NCI-H128 (cell line): ENCODE measurements around the gene PTMS.
A peak's percentile ranks its signal among the peaks of the same experiment; 100 is the strongest.
"Not testable (repeated sequence)": the region's sequence is repeated elsewhere in the genome, so short reads cannot be mapped to it uniquely, and the experiment has no call there.

Source experiments
- DNase-seq: peaks from one replicate; lab custom pipeline; 2025; ENCODE audit not compliant: unreplicated experiment; lab: John Stamatoyannopoulos, UW

PTMS gene, protein sequence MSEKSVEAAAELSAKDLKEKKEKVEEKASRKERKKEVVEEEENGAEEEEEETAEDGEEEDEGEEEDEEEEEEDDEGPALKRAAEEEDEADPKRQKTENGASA

DNA sequence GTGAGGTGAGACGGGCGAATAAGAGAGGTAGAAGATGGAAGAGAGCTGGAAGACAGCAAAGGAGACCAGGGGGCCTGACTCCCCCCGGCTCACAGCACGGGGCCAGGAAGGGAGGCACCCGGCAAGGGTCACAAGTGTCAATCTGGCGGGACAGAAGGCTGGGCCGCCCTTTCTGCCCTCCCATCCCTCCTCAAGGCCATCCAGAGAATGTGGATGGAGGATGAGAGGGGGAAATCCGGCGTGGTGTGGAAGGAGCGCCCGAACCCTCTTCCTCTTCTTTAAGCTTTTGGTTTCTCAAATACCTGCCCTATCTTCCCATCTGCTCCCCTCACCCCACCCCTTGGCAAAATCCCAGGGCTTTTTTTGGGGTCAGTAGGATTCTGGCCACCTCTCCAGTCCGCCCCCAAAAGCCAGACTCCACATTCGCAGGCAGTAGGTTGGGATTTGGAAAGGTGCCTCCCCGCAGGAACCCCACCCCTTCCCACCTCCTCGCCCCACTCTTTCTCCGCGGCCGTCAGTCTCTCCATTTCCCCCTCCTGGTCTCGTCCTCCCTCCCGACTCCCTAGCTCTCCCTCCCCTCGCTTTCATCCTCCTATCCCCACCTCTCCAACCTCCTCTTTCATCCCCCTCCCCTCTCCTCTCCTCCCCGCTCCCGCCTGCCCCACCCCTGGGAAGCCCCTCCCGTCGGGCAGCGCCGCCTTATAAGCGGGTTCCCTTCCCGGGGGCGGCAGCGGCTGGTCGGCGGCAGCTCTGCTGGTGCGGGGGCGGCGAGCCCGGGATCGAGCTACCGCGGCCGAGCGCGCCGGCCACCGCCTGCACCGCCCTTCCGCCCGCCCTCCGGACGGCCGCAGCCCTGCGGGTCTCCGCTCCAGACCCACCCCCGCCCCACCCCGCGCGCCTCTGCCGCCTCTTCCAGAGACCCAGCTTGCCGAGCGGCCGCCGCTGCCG, at the start of gene PTMS:
TSS of gene PTMS (plus strand) at position 730 of the 948 bp plus-strand sequence. CDS start 343 bp downstream, outside the sequence.
- DNase-seq: peak; percentile 89

DNA sequence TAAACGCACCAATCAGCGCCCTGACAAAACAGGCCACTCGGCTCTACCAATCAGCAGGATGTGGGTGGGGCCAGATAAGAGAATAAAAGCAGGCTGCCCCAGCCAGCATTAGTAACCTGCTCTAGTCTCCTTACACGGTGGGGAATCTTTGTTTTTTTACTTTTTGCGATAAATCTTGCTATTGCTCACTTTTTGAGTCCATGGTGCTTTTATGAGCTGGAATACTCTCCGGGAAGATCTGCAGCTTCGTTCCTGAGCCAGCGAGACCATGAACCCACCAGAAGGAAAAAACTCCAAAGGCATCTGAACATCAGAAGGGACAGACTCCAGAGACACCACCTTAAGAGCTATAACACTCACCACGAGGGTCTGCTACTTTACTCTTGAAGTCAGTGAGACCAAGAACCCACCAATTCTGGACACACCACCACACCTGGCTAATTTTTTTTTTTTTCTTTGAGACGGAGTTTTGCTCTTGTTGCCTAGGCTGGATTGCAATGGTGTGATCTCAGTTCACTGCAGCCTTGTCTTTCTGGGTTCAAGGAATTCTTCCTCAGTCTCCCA, 49.2 kb upstream of the PTMS start:
- no peak for DNase-seq

DNA sequence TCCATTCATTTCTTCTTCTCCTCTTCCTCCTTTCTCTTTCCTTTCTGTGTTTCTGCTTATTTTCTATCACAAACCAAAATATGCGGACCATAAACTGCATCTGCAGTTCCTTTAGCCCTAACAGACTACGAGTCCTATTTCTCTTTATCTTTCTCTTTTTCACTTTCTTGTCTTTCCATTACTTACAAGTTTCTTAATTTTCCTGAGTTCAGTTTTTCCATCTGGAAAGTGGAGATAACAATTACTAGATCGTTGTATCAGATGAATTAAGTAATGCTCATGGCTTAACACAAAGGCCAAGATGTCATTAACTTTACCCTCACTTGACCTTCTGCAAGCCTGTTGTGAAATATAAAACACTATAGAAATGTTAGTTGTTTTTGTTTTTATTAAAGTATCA, 43.3 kb upstream of the PTMS start:
- DNase-seq: no peak

DNA sequence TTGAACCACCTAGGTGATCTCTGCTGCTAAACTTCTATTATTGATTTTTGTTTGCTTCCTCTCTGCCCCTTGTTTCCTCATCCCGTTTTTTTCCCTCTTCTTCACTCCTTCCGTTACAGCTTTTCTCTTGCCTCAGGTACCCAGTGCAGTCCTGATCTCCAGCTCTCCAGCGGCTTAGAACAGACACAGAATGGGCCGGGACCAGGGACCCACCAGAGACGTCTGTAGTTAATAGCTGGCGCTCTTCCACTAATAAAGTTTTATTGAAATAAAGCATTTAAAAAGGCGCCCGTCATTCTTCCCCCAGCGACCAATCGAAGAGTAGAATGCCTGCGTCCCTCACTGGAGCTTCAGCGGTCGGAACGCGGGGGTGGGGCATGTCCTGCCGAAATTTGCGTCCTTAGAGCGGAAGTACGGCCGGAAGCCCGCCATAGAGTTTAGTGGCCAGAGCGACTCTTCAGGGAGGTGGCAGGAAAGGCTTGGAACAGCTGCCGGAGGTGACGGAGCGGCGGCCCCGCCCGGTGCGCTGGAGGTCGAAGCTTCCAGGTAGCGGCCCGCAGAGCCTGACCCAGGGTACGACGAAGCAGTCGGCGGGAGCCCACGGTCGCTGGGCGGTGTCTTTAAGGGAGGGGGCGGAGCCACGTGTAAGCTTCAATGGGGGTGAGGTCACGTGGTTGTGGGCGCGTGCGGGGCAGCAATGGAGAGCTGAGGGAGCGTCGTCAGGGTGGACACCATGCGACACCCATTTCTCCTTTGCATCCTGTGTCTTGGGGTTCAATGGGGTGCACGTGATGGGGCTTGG, 42.4 kb upstream of the PTMS start, which contains the start of gene COPS7A:
TSS of gene COPS7A (plus strand) at position 440 of the 802 bp plus-strand sequence. CDS start 611 bp downstream, outside the sequence.
- peak; percentile 100 for DNase-seq

DNA sequence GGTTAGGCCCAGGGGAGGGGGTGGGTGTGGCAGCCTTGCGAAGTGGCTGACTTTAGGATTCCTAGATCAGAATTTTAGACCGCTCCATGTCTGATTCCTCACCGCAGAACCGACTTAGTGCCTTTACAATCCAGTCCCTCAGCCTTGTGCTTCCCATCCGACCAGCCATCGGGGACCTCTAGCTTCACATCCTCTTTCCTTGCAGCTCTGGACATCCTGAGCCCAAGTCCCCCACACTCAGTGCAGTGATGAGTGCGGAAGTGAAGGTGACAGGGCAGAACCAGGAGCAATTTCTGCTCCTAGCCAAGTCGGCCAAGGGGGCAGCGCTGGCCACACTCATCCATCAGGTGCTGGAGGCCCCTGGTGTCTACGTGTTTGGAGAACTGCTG, 41.8 kb upstream of the PTMS start:
- no peak for DNase-seq

DNA sequence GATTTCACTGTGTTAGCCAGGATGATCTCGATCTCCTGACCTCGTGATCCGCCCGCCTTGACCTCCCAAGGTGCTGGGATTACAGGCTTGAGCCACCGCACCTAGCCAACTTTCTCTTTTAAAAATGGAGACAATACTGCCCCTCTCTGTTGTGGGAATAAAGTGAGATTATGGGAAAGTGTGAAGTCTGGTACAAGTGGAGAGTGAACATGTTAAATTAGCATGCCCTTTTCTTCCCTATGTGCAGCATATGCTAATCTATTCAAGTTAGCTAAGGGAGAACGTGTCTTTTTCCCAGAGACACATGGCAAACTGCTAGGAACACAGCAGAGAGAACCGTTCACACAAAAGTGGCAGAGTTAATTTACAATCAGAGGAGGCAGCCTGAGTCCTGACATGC, 40.8 kb upstream of the PTMS start:
- no peak for DNase-seq

DNA sequence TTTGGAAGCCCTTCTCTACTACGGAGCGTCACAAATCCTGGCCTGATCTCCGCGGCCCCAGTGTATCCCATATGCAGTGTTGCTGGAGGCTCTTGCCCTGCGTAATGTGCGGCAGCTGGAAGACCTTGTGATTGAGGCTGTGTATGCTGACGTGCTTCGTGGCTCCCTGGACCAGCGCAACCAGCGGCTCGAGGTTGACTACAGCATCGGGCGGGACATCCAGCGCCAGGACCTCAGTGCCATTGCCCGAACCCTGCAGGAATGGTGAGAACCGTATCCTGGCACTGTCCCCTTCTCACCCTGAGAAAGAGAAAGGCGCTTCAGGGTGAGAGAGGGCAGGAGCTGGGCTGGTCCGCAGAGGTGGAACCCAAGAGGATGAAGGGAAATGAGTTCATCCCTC, 37.0 kb upstream of the PTMS start:
- DNase-seq: no peak

DNA sequence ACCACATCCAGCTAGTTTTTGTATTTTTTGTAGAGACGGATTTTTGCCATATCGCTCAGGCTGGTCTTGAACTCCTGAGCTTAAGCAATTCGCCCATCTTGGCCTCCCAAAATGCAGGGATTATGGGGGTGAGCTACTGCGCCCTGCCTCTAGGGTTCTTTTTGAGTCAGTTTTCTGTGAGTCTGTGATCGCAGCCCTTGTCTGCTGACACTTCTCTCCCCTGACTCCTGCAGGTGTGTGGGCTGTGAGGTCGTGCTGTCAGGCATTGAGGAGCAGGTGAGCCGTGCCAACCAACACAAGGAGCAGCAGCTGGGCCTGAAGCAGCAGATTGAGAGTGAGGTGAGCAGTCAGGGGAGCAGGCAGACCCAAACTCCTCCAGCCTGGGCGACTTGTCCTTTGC, 36.0 kb upstream of the PTMS start:
- no peak for DNase-seq

DNA sequence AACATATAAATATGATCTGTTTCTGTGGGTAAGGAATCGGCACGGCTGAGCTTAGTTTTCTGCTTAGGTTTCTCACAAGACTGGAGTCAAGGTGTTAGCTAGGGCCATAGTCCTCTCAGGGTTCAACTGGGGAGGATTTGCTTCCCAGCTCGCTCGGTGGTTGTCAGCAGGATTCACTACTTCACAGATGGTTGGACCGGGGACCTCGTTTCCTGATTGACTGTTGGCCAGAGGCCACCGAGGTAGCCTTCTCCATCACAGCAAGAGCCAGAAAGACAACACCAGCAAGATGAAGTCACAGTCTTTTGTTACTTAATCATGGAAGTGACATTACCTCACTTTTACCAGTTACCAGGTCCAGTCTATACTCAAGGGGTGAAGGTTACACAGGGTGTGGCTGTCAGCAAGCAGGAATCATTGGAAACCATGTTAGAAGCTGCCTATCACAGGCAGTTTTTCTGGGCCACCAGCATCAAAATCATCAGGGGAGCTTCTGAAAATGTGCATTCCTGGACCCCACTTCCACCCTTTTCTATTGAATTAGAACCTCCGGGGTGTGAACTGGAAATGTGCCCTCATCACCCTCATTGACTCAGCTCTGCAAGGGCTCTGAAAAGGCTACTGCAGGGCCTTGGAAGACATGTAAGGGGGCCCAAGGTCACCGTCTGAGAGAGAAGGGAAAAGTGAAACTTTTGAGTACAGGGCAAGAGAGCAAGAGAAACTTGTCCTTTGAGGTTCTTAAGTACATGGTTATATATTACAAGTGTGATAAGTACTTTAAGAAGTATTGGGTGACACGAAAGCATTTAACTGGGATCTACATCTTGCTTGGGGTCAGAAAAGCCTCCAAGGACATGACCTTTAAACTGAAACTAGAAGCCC, 31.4 kb upstream of the PTMS start:
- DNase-seq: no peak

DNA sequence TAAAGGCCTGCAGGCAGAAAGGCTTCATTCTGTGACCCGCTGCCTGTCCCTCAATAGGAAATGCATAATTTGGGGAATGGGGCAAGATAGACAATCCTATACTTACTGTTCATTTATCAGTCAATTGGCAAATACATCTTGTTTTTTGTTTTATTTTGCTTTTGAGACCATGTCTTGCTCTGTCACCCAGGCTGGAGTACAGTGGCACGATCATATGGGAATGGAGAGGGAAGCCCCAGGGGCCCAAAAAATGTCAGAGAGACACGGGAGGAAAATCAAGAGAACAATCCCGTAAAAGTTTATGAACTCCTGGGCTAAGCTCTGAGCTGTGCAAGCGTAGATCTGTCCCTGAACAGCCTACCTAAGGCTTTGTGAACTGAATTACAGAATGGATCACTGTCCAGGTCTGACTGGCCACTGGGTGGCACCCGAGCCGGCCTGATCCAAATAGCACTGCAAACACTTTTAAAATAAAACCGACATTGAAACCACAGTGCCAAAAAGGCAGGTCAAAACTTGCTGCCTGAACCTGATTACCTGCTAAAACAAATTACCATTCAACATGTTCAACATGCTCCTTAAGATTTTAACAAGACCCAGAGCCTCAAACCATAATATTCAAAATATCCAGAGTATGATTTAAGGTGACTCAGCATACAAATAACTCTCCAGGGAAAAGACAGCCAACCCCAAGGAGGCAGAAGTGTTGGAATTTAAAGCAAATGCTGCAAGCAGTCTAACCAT, 30.5 kb upstream of the PTMS start:
- DNase-seq: peak; percentile 26

DNA sequence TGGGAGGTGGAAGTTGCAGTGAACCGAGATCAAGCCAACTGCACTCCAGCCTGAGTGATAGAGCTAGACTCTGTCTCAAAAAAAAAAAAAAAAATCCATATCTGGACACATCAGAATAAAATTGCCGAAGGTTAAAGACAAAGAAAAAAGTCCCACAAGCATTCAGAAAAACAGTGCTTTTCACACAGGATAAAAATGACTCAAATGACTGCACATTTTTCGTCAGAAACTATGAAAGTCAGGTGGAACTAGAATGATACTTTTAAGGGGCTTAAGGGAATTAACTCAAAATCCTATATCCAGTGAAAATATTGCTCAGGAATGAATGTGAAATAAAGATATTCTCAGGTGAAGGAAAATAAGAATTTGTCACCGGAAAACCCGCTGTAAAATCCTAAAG, 29.4 kb upstream of the PTMS start:
- no peak for DNase-seq

DNA sequence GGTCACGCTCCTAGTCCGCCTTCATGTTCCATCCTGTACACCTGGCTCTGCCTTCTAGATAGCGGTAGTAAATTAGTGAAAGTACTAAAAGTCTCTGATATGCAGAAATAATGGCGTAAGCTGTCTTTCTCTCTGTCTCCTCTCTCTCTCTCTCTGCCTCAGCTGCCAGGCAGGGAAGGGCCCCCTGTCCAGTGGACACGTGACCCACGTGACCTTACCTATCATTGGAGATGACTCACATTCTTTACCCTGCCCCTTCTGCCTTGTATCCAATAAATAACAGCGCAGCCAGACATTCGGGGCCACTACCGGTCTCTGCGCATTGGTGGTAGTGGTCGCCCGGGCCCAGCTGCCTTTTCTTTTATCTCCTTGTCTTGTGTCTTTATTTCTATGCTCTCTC, 24.1 kb upstream of the PTMS start:
- DNase-seq: not testable (repeated sequence)

DNA sequence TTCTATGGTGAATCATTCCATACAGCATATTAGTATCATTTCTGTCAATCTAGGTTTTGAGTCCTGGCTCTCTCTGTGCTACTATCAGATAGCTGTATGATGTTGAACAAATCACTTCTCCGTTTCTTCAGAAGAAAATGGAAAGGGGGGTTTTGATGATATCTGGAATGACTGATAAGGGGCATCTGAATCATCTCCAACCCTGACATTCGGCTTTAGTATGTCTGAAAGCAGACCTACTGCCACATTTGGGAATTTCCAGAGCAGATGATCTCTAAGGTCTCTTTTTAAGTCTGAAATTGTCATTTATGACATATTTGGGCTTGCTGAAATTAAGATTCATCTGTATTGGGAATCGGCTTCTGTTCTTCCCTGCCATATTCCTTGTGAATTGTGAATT, 23.3 kb upstream of the PTMS start:
- no peak for DNase-seq

DNA sequence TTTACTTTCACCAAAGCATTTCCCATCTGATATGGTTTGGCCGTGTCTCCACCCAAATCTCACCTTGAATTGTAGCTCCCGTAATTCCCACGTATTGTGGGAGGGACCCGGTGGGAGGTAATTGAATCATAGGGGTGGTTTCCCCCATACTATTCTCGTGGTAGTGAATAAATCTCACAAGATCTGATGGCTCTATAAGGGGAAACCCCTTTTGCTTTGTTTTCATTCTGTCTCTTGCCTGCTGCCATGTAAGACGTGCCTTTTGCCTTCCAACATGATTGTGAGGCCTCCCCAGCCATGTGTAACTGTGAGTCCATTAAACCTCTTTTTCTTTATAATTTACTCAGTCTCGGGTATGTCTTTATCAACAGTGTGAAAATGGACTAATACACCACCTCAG, 22.9 kb upstream of the PTMS start:
- not testable (repeated sequence) for DNase-seq

DNA sequence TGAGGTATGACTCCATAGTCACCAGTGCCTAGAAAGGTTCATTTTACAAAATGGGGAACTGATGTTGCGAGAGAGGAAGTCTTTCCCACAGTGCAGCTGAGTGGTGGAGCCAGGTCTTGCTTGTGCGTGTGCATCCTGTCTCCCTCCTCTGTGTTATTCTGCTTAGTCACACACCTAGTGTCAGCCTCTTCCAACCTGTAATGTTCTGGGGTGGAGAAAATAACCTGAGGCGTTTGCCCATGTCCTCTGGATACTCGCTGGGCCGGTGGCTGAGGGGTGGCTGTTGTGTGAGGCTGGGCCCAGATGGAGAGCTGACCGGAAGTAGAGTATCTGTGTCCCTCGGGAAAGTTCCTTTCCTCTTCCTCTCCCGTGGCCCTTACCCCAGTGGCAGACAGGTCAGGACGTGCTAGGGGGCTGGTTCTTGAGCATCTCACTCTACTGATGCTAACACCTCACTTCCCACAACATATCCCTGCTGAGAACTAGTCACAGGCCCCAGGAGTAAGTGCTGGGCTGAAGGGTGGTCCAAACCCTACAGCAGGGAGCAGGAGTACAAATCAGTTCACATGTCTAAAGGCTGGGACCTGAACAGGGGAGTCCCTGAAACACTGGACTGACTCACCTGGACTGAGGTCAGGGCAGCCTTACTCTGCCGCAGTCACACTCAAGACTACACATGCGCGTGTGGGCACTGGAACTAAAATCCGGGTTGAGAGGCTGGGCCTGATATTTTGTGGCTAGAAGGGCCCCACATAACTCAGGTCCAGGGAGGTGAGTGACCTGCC, 20.2 kb upstream of the PTMS start:
- no peak for DNase-seq

DNA sequence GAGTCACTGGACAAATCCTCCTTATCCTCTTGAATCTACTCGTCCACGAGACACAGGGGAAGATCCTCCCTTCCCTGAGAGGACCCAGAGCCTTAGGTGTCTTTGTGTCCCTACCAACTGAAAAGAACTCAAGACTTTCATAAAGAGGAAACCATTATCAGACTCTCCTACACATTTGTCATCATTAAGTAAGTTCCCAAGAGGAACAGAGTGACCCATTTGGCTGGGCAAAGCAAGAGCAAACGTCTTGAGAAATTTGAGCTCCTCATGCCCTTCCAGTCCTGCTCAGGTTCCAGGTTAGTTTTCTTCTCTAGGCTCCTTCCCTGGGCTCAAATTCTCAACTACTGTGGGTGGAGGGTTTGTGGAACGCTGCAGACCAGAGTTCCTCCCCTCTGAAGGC, 18.9 kb upstream of the PTMS start:
- no peak for DNase-seq

DNA sequence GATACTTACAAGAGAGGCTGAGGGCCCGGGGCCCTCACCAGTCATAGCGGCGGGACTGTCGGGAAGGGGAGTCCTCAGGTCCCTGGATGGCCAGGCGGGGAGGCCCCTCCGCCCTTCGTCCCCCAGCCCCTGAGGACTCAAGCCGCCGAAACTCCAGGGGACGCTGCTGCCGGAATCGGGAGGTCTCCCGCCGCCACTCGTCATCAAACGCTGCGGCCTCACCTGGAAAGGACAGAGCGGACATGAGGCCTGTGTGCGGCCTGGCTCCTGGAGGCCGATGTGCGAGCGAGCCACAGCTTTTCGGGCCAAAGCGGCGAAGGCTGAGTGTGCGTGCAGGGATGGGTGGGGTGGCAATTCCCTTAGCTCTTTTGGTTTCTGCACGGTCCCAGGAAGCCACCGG, 17.4 kb upstream of the PTMS start:
- no peak for DNase-seq

DNA sequence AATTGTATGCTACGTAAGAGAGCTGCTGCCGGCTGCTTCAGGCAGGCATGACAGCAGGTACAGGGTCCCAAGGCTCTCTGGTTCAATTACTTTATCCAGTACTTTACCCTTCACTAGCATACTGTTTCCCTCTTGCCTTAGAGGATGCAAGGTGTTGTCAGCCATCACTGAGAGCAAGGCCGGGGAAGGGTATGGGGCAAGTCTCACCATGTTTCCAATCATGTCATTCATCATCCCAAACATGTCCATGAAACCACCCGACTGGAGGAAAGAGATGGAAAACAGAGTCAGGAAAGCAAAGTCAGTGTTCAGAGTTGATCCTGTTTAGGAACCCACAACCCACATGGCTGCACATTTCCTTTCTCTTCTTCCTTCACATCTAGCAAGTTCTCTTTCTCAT, 15.7 kb upstream of the PTMS start:
- DNase-seq: no peak

DNA sequence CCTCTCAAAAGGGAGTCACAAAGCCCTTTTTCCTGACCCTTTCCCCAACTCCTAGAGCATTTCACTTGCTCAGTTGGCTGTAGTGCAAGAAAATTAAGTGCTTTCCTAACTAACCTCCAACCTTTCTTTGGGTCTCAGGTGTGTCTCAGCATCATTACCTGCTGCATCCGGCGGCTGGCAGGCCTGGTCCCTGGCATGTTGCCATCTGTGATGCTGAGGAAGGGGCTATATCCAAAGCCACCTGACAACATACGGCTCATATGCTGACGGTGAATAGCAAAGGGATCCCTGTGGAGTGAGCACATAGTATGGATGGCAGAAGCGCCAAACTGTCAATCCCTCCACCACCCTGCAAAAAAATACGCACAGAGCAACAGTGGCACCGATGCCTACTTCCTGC, 14.4 kb upstream of the PTMS start:
- DNase-seq: no peak
